IMR-90 (cell line): Measurements from ENCODE around the gene DOCK9.

Experiments used
- CEBPB ChIP-seq: IDR thresholded peaks from 2 replicates; pipeline ENCODE4 v1.6.1; 2012; ENCODE audit warnings: low read depth, low read length, improper control_type of control experiment
- MAFK ChIP-seq: IDR thresholded peaks from 2 replicates; pipeline ENCODE4 v1.6.1; 2012; ENCODE audit warnings: low read depth, low read length, improper control_type of control experiment
- MXI1 ChIP-seq: IDR thresholded peaks from 2 replicates; pipeline ENCODE4 v1.6.1; 2012; ENCODE audit warnings: low read depth, mild to moderate bottlenecking, low read length, moderate library complexity, borderline replicate concordance
- POLR2A ChIP-seq: IDR thresholded peaks from 2 replicates; pipeline ENCODE4 v1.6.1; 2012; ENCODE audit warnings: mild to moderate bottlenecking, low read depth, low read length
- RAD21 ChIP-seq: IDR thresholded peaks from 2 replicates; pipeline ENCODE4 v1.6.1; 2012; ENCODE audit warnings: low read length, improper control_type of control experiment
- RFX5 ChIP-seq: IDR thresholded peaks from 2 replicates; pipeline ENCODE4 v1.8.0; 2012; ENCODE audit warnings: low read depth, mild to moderate bottlenecking, low read length, moderate library complexity
- SMC3 ChIP-seq: fragments of 150-350 bp; IDR thresholded peaks from 2 replicates; pipeline ENCODE4 v1.6.1; 2016; ENCODE audit warnings: low read depth, mild to moderate bottlenecking, antibody characterized with exemption, low read length, moderate library complexity
- TF ChIP-seq, protein P1 (sequence below): conservative IDR thresholded peaks from 2 replicates; pipeline ENCODE4 v1.5.1; 2012; ENCODE audit warnings: mild to moderate bottlenecking, low read depth, low read length, improper control_type of control experiment

DNA sequence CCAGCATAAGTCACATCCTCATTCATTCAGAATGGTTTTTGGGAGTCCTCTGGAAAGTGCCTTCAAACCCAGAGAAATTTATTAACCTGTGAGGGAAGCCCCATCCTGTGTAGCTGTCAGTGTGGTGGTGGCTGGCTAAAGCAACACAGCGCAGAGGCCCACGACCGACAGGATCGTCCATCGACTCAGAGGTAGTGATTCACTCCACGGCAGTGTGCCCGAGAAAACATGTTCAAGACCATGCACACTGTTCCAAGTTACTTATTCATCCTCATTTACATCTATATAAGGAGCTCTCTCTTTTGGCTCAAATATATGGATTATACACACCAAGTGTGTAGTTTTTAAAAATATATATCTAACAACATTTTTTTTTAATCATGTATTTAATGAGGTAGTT lies 129.1 kb downstream of the DOCK9 start:
- TF ChIP-seq MXI1, result no peak
- no peak for TF ChIP-seq RAD21
- TF ChIP-seq MAFK, result no peak
- TF ChIP-seq, protein P1, sequence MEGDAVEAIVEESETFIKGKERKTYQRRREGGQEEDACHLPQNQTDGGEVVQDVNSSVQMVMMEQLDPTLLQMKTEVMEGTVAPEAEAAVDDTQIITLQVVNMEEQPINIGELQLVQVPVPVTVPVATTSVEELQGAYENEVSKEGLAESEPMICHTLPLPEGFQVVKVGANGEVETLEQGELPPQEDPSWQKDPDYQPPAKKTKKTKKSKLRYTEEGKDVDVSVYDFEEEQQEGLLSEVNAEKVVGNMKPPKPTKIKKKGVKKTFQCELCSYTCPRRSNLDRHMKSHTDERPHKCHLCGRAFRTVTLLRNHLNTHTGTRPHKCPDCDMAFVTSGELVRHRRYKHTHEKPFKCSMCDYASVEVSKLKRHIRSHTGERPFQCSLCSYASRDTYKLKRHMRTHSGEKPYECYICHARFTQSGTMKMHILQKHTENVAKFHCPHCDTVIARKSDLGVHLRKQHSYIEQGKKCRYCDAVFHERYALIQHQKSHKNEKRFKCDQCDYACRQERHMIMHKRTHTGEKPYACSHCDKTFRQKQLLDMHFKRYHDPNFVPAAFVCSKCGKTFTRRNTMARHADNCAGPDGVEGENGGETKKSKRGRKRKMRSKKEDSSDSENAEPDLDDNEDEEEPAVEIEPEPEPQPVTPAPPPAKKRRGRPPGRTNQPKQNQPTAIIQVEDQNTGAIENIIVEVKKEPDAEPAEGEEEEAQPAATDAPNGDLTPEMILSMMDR, result no peak
- TF ChIP-seq POLR2A, result no peak
- TF ChIP-seq CEBPB, result no peak
- TF ChIP-seq RFX5, result no peak
- TF ChIP-seq SMC3, result no peak
